Fibroblast of the conjunctiva (primary cell): ENCODE measurements around the gene DIP2C.
"Not testable (repeated sequence)": the region's sequence is repeated elsewhere in the genome, so short reads cannot be mapped to it uniquely, and the experiment has no call there.

Experiments
- DNase-seq: peaks from one replicate; pipeline ENCODE4 v3.0.0-alpha.2; 2010; ENCODE audit warnings: low read depth

The DIP2C gene

DNA sequence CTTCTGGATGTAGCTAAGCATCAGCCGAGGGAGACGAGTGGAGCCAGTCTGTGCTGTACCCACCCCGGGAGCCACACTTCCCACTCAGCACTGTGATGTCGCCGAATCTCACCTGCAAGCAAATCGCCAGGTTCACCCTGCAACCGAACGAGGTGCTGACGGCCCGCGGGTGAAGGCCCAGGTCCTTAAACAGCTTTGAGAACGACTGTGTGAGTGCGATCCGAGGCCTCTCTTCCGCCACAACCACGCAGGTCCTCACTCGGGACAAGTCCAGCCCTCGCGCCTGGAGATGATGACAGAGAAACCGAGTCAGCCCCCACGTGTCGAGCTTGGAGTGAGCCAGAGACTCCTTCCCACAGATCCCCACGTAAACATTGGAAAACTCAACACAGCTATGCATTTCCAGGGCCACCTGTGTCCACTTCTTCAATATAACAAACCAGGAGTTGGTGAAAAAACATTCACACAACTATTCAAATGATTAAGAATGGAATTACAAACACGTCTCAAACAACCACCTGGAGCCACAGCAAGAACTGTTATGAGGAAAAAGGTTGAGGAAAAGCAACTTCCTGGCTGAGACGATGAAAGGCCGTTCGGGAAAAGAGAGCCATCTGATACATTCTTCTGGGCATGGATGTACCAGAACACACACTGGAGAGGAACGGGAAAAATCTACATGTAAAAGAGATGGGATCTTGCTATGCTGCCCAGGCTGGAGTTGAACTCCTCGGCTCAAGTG, 362.4 kb downstream of the DIP2C start:
- DNase-seq = no peak

DNA sequence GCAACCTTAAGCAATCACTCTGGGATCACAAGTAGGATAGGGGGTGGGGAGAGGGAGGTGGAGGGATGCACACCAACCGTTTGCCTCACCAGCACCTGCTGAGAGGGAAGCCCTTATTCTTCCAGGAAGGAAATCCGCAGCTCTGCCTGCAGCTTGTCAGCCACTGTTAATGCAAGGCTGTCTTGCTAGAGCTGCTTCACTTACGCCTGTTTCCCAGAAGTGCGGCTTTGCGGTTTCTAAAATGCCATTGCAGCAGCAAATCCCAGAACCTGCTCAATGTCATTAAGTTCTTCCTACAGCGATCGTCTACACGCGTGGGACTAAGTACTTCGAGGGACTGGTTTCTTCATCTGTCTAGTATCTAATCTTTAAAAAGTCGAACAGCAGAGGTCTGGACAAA, 363.1 kb downstream of the DIP2C start:
- DNase-seq = no peak

DNA sequence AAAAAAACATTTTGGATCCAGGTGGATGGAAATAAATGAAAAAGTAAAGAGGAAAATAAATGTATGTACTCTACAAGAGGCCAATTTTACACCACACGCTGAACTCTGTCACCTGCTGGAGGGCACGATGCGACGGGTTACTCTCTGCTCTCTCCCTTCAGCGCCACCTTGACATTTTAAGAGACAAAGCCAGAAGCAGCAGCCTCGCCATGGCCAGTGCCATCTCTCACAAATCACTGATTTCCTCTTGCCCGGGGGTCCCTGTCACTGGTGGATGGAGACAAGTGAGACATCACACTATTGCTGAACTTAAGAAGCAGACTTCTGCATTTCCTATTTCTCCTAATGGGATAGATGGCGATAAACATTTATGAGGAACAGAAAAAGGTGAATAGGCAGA, 364.2 kb downstream of the DIP2C start:
- DNase-seq = no peak

DNA sequence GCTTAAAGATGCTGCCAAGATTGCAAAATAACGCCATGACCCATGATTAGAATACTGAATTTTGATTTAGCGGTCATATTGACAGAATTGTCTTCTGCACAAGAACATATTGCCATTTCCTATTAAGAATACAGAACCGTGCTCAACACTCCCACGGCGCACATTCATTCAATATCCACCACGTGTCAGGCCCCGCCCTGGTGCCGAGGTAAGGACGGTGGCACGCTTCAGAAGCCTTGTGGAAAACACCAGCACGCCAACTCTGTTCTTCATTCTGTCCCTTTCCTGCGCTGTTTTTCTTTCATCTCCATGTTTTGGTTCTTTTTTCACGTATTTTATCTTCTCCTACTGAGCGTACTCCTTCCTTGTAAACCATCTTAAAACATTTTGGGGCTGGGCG, 364.9 kb downstream of the DIP2C start:
- DNase-seq = no peak

DNA sequence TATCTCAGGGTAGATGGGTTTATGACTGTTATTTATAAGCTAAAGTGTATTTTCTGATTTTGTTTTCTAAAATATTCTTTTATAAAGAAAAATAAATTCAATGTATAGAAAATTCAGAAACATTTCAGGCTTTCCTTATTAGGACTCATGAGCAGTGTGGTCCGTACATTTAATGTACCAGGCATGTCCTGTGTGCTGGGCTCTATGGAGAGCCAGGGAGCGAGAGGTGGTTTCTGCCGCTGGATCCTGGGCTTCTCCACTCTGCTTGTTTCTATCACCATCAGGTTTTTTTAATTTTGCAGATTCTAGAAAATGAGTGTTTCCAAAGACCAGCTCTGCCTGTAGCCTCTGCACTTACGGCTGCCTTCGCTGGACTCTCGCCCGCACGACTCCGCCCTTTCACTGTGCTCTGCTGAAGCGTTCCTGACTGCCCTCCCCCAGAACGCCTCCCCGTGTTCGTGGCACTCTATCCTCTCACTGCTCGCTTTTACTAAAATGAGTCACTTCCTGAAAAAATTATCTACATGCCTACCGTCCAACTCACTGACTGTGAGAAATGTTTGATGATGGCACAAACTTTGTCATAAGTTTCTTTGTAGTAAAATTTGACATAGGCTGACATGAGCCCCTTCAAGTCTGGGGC, 365.7 kb downstream of the DIP2C start:
- peak; percentile 92 for DNase-seq

DNA sequence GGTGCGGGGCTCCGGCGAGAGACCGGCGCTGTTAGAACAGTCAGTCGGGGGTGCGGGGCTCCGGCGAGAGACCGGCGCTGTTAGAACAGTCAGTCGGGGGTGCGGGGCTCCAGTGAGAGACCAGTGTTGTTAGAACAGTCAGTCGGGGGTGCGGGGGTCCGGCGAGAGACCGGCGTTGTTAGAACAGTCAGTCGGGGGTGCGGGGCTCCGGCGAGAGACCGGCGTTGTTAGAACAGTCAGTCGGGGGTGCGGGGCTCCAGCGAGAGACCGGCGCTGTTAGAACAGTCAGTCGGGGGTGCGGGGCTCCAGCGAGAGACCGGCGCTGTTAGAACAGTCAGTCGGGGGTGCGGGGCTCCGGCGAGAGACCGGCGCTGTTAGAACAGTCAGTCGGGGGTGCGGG, 366.4 kb downstream of the DIP2C start:
- DNase-seq = not testable (repeated sequence)

DNA sequence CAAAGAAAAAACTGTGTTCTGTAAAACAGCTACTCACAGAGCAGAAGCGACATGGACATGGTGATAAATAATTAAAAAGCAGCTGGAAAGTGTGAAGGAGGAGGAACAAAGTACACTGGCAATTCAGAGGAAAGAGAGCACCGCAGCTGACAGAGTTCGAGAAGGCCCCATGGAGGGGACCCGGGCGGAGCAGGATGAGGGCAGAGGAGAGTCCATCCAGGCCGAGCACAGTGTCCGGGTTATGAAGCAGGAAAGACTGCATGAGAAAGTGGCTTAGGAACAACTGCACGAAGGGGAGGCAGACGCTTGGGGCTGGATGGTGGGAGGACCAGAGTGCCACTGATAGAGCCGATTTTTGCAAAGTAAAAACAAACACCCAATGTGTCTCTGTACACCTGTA, 368.7 kb downstream of the DIP2C start:
- no peak for DNase-seq

DNA sequence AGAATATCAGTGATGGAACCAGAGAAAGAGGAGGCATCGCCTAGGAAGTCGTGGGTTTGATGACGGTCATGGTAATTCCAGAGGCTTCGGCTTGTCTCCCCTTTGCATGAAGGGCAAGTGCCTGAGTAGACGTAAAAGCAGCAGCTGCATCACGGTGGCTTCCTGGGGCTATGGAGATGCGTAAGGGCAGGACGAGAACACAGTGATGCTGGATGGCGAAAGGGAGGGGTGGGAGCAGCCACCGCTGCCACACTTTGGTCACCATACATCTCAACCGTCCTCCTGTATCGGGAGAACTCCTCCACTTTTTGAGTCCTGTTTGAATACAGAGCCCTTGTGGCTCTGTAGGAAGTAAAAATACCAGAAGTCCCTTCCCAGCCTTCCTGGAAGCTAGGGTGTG, 371.5 kb downstream of the DIP2C start:
- DNase-seq = no peak

DNA sequence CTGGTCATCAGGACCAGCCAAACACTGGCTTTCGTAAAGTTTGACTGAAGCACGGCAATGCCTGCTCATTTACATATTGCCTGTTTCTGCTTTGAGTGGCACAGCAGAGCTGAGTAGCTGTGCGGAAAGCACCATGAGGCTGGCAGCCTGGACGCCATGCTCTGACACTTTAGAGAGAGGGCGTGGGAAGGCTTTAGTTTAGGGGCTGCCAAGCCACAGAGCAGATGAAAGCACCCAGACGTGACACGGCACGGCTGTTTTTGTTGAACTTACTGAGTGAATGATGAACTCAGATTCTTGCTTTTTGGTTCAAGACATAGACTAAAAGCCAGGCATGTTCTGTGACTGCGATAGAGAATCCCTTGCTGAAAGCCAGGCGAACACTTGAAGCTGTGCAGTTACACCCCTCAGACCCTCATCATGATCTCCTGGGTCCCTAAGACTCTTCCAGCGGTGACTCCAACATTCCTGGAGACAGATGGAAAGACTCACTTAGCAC, 372.1 kb downstream of the DIP2C start:
- no peak for DNase-seq

DNA sequence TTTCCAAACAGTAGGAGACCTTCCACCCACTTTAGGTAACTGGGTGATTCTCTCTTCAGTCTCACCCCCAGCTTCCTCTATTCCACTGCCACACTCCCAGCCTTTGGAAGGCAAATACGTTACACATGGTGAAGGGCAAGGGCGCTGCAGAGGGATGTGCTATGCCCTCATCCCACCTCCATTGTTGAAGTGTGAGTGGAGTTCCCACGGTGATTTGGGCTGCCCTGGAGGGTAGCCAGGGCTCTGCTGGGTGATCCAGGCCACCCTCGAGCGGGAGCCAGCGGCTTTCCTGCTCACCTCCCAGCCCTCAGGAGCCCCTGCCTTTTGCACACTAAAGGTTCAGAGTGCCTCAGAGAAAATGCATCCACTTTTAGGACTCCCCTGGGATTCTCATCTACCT, 373.1 kb downstream of the DIP2C start:
- DNase-seq = no peak

DNA sequence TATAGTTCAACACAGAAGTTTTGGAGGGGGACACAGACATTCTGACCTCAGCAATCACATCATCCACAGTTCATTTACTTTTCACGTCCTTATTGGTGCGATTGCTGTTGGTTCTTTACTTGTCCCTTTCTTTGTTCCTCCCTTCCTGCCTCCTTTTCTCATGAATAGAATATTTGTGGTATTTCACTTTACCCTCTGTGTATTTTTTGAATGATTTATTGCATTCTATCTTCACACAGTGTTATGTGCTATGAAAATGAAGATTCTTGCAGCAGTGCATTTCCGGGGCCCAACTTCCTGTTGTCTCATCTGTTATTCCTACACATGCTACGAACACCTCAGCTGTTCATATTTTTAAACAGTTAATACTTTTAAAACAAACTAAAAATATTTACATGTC, 374.6 kb downstream of the DIP2C start:
- no peak for DNase-seq

DNA sequence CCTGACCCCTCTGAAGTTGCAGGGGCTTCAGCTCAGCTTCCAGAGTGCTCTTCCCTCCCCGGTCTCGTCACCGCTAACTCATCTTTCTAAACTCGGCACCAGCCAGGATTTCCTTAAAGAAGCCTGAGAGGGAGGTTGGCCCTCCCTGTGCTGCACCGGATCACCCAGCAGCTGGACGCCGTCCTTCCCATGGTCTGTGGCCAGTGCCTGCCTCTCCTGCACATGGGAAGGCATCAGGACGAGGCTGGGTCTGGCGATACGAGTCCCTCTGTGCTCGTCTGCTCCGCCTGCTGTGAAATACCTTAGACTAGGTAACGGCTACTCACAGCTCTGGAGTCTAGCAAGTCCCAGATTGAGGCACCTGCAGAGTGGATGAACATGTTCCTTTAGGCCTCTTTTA, 375.1 kb downstream of the DIP2C start:
- no peak for DNase-seq

DNA sequence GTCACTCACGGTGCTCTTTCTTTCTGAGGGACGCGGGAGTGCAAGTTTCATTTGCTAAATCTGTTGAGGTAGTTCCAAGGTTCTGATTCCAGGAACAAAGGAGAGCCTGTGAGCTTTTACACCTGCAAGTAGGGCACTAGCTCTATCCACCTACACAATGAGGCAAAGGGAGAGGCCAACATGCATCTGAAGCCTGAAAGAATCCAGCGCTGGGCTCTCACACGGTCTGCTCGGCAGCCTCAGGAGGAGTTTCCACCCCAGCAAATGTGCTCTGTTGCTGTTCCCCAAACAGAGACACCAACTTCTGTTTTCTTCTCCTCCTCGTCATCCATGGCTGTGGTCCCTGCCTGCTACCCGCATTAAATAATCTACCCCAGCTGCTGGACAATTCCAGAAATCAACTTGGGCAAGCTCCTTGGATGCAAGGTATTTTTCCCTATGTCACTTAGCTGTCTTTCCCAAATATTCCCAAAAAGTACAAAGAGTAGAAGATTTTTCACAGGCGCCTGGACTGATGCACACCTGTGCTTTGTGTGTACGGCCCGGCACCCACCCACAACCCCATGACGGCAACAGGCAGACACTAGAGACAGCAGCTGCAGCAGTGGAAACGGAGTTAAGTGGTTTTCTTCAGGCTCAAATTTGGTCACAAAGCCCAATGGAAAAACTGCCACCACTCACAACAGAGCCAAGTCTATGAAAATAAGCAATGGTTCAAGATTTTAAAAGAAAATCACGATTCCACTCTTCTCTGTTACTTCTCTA, 377.4 kb downstream of the DIP2C start:
- DNase-seq = no peak

DNA sequence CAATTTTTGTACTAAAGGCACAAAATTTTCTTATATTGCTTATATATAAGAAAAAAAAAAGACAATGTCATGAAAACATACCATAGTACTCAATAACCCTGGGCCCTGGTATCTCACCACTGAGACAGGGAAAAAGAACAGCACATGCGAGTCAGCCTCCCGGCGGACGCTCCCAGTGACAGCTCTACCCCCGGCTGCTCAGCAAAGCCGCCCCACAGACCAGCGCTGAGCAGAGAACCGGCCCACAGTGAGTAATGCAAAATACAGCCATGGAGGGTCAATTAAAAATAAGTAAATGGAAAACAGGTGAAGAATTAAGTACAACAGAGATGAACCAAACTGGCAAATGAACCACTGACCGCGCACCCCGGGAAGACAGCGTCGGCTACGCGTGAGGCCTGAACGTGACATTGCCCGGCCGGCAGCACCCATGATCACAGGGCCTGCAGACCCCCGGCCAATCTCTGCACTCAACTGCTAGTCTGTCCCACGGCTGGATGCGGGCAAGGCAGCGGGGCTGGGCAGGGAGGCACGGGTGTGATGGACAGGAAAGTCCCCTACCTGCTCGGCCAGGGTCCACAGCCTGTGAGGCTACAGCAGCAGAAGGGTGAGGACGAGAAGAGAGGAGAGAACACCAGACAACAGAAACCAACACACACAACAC, 378.4 kb downstream of the DIP2C start:
- DNase-seq = no peak

DNA sequence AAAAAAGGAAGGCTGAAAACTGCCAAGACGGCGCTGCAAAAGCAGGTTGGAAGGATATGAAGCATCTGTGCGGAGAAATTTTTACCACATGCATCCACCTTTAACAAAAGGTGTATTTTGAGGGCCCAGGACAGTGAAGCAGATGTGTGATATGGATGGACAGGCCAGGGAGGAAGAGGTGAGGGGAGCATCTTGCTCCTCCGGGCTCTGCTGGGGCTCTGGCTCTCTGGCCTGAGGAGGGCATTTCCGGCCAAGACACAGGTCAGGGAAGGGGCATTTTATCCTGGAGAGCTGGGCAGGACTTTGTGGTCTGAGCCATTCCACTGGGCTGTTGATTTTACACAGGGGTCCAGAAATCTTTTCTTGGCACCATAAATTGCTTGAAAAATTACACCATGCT, 379.1 kb downstream of the DIP2C start:
- no peak for DNase-seq

DNA sequence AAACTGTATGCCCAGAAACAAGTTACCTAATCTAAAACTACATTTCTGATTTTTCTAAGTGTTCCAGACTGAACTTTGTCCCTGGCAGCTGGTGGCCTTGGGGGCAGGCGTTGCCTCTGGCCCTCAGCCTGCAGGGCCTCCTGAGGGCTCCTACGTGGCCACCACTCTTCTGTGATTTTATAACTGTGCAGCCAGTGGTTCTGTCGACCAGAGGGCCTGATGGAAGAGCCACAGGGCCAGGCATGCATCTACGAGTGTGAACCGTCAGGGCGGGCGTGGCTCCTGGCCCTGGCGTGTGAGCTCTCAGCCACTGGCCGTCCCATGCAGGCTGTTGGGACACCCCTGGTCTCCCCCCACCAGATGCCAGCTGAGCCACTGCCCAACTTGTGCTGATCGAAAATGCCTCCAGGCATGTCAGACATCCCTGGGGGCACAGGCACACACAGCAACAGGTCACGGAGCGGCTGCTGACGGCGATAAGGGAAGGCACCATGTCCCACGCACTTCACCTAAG, 380.8 kb downstream of the DIP2C start:
- no peak for DNase-seq

DNA sequence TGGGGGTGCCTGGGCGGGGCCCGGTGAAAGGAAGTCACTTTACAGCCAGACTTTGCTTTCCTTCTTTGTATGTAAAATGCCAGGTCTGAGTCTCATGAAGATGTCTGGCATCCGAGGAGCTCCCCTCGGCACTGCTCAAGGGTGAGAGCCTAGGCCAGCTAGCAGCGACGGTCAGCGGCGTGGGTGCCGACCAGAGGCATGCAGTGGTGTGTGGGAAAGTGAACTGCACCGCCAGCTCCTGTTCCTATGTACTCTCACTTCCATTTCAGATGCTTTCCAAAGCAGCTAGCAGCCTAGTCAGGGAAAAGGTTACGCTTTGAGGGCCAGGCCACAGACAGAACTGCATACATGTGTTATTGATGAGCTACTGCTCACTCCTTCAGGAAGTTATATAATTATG, 381.4 kb downstream of the DIP2C start:
- DNase-seq = no peak

DNA sequence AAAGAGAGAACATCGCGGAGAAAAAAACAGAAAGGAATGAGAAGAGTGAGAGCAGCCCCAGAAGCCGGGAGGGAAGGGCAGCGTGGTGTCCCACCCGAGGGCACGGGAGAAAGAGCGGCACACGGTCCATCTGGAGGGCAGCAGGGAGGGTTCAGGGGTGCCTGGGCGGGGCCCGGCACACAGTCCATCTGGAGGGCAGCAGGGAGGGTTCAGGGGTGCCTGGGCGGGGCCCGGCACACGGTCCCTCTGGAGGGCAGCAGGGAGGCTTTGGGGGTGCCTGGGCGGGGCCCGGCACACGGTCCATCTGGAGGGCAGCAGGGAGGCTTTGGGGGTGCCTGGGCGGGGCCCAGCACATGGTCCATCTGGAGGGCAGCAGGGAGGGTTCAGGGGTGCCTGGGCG, 381.8 kb downstream of the DIP2C start:
- no peak for DNase-seq

DNA sequence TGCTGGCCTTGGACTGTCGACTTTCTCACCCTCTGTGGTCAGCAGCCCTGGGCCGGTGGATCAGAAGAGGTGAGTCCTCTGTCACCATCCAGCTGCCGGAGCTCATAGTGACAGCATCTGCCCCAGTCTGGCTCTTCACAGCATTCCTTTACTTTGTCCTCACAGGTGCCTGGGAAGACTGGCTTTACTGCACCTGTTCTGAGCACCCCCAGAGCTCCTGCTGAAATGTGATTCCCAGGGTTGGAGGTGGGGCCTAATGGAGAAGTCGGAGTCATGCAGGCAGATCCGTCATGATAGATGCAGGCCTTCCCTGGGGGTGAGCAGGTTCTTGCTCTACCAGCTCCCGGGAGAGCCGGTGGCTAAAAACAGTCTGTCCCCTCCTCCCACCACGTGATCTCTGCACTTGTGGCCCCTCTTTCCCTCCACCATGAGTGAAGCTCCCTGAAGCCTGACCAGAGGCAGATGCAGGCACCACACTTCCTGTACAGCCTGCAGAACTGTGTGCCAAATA, 382.7 kb downstream of the DIP2C start:
- DNase-seq = no peak

DNA sequence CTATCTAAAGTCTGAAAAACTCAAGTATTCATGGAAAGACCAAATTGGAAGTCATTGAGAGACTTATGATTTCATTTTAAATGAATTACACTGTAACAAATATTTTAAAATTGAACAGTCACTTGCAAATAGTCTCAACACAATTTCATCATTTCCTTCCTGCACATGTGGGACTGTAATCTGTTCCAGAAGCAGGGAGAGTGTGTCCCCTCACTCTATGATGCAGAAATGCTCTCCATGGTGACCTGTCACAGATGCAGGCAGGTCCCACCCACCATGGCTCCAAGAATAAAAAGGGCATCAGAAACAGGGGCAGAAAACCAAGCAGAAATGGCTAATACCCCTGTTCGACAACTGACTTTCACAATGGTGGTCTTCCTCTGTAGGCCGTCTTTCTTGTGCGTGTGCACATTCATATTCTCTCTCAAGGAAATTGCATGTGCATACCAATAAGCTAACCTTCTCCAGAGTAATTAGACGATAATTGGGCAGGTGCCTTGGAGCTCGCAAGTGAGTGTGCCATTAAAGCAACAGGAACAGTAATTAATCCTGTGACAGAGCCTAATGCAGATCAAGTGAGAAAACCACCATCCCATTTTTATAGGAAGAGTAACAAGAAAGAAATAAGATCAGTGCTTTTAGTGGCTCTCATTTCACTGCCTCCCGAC, 383.3 kb downstream of the DIP2C start:
- no peak for DNase-seq

DNA sequence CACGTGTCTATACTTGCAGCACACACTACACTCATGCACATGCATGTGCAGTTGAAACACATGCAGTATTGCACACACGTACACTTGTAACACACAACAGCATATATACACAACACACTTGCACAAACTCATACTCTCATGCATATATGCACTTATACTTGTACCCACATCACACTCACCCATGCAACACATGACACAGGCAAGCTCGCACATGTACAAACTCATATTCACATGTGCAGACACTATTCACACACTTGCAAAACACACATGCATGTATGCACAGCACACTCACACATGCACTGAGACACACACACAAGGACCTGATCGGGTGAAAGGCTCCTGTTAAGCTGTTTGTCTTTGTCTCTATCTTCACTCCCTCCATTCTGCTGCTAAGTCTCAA, 384.4 kb downstream of the DIP2C start:
- no peak for DNase-seq

DNA sequence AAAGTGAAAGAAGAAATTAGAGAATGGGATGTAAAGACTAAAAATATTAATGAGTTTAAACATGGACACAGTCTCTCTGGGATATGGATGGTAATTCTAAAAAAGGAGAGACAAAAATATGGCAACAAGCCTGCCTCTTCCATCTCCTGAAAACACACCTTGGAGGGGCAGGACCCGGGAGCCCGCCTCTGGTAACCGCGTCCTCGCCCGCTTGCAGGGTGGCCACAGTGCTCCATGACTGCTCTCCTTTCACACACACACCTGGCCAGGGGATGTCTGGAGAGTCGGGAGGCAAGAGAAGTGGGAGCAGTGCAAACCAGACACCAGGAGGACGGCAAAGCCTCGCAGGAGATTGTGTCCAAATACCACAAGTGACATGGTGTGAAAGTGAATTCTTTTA, 387.9 kb downstream of the DIP2C start:
- DNase-seq = no peak
